Measurements from ENCODE around the gene PCYT1A.
"Not testable (repeated sequence)": the region's sequence is repeated elsewhere in the genome, so short reads cannot be mapped to it uniquely, and the experiment has no call there.

PCYT1A gene

DNA sequence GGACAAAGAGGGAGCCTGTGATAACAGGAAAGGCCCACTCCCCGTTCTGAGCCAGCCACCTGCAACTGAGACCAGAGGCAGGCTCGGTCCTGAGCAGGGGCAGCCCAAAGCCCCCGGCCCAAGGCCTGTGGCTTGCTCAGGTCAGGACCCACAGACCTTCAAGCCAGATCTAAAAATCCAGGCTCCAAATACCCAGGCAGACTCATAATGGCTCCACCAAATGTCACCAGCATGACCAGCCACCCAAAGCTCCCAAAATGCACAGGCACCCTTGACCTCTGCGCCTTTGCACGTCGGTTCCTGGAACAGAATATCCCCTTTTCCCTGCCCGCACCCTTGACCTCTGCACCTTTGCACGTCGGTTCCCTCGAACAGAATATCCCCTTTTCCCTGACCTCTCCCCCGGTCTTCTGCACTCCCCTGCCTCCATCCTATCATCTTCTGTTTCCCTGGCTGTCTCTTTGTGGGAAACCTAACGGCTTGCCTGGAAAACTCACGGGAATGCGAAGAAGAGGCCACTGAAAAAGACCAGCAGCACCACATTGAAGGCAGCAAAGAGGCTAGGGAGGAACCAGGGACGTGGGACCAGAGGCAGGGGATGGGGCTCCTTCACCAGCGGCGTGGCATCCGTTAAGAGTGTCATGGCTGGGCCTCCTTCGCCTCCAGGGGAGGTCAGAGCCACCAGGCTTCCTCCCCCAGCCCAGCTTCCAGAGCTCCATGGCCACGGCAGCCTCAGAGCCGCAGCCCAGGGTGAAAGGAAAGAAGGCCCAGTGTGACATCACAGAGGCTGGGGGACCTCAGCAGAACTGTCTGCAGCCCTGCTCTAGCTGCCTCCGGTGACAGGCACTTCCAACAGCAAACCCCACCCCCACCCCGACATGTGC is 76.6 kb downstream of the PCYT1A start, which contains the start of gene ZDHHC19:
Gene ZDHHC19 (minus strand): TSS at position 728 of the 884 bp plus-strand sequence. CDS start 85 bp downstream, at position 643.
- no peak for DNase-seq

DNA sequence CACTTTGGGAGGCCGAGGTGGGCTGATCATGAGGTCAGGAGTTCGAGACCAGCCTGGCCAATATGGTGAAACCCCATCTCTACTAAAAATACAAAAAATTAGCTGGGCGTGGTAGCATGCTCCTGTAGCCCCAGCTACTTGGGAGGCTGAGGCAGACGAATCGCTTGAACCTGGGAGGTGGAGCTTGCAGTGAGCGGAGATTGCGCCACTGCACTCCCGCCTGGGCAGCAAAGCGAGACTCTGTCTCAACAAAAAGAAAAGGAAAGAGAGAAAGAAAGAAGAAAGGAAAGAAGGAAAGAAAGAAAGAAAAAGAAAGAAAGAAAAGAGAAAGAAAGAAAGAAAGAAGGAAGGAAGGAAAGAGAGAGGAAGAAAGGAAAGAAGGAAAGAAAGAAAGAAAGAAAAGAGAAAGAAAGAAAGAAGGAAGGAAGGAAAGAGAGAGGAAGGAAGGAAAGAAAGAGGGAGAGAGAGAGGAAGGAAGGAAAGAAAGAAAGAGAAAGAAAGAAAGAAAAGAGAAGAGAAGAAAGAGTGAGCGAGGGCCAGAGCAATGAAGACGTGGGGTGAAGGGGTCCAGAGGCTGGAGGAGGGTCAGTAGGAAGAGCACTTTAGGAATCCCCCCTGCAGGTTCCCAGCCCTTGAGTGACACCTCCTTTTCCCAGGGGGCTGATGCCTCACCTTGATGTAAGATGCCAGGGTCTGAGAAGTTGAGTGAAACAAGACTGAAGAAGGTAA is 77.4 kb downstream of the PCYT1A start:
- not testable (repeated sequence) for DNase-seq

DNA sequence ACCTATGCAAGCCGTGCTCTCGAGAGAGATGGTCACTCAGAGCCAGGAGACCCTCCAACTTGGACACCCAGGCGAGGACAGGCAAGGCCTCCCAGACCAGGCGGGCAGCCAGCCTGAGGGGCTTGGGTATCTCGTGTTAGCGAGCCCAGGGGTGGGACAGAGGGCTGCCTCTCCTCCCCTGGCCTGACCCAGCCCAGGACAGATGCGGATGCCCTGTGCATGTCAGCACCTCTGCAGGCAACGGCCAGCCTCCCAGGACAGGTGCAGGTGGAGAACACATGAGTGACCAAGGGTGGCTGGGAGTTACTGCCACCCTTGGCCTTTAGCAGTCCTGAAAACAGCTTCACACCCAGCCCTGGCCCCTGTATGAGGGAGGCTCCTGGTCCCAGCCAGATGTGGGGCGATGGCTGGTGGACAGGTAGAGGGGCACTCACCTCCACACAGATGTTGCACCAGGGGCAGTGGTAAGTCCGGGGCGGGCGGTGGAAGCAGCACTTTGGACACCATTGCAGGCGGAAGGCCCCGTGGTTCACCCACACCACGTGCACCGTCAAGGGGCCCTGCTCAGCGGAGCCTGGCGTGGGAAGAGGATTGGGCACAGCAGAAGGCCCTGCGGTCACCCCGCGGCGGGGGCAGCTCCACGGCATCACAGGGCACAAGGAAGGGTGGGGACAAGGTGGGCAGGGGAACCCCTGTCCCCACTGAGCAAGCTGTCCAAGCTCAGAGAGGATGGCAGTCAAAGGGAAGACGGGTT is 78.4 kb downstream of the PCYT1A start:
- no peak for DNase-seq

DNA sequence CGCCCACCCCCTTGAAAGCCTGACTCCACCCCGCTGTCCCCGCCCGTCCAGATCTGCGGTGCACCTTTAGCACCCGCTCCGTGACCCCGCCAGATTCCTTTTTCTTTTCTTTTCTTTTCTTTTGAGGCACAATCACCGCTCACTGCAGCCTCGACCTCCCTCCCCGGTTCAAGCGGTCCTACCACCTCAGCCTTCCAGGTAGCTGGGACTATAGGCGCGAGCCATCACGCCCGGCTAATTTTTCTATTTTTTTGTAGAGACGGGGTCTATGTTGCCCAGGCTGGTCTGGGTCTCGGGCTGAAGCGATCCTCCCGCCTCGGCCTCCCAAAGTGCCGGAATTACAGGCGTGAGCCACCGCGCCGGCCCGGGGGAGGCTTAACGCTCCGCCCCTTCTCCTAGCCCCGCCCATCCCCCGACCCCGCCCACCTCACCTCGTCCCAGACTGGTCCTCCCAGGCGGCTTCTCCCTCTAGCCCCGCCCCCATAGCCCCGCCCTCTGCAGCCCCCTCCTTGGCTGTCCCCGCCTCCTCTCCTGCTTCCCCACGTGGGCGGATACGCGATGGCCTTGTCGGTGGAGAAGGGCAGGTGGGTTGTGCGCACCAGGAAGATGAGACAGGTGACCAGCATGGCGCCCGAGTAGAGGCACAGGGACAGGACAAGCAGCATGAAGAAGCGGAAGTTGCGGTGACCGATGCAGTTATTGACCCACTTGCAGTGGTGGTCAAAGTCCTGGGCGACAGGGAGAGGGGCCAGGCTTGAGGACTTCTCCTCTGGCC is 79.5 kb downstream of the PCYT1A start:
- no peak for DNase-seq

DNA sequence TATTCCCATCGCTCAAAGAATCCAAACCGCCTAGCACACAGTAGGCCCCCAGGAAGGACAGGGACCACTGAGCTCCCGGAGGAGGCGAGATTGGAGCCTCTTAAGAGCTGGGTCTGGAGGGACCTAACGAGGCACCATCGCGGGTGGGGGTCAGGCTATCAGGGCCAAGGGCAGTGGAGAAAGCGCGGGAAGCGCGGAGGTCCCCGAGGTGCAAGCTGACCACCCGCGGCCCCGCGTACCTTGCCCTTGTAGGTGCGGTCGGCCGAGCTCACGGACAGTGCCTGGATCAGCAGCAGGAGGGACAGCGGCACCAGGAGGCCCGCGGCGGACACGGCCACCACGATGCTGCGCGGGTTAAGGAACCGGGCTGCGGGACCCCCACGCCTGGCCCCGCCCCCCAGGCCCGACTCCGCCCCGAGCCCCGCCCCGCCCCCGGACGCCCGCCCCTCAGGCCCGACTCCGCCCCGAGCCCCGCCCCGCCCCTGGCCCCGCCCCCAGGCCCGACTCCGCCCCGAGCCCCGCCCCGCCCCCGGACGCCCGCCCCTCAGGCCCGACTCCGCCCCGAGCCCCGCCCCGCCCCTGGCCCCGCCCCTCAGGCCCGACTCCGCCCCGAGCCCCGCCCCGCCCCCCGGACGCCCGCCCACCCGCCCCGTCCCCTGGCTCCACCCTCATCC is 80.2 kb downstream of the PCYT1A start:
- no peak for DNase-seq

DNA sequence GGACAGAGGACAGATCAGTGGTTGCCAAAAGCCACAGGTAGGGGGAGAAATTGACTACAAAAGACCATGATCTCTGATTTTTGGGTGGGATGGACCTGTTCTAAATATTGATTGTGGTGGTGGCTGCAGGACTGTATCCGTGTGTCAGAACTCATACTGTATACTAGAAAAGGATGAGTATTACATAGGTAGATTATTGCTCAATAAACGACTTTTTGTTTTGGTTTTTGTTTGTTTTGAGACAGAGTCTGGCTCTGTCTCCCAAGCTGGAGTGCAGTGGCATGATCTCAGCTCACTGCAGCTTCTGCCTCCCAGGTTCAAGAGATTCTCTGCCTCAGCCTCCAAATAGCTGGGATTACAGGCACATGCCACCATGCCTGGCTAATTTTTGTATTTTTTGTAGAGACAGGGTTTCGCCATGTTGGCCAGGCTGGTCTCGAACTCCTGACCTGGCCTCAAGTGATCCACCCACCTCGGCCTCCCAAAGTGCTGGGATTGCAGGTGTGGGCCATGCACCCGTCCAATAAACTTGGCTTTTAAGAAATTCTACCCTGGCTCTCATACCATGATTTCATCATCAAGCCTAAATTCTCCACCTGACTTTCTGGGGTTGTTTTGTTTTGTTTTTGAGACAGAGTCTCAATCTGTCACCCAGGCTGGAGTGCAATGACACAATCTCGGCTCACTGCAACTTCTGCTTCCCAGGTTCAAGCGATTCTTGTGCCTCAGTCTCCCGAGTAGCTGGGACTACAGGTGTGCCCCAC is 81.9 kb downstream of the PCYT1A start:
- DNase-seq: not testable (repeated sequence)

DNA sequence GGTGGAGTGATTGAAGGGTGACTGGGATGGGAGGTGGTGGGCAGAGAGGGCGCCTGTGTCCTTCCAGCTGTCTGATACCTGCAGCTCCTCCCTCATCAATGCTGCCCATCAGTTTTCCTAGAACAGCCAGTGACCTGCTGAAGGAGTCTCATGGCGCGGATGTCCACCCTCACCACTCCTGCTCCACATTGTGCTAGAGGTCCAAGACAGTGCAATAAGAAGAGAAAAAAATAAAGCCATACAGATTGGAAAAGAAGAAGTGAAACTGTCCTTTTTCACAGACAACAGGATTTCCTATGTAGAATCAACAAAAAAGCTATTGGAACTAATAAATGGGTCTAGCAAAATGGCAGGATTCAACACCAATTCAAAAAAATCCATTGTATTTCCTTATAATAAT is 83.7 kb downstream of the PCYT1A start:
- DNase-seq: no peak

DNA sequence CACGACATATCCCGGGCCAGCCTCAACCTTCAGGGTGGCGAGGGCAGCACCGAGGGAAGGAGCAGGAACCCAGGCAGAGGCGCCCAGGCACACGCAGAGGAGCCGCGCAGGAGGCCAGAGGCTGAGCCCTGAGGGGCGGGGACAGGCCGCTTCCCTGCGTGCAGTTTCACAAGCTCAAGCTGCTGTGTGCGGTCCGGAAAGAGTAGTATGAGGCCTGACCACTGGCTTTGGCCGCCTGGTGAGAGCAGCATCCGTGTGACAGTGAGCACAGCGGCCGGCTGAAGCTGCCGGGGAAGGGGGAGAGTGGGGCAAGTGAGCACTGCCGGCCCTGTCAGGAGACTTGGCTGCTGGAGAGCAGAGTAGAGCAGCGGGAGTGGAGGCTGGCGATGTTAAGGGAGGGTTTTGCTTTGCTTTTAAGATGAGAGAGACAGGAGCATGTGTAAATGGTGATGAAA is 85.0 kb downstream of the PCYT1A start:
- no peak for DNase-seq

DNA sequence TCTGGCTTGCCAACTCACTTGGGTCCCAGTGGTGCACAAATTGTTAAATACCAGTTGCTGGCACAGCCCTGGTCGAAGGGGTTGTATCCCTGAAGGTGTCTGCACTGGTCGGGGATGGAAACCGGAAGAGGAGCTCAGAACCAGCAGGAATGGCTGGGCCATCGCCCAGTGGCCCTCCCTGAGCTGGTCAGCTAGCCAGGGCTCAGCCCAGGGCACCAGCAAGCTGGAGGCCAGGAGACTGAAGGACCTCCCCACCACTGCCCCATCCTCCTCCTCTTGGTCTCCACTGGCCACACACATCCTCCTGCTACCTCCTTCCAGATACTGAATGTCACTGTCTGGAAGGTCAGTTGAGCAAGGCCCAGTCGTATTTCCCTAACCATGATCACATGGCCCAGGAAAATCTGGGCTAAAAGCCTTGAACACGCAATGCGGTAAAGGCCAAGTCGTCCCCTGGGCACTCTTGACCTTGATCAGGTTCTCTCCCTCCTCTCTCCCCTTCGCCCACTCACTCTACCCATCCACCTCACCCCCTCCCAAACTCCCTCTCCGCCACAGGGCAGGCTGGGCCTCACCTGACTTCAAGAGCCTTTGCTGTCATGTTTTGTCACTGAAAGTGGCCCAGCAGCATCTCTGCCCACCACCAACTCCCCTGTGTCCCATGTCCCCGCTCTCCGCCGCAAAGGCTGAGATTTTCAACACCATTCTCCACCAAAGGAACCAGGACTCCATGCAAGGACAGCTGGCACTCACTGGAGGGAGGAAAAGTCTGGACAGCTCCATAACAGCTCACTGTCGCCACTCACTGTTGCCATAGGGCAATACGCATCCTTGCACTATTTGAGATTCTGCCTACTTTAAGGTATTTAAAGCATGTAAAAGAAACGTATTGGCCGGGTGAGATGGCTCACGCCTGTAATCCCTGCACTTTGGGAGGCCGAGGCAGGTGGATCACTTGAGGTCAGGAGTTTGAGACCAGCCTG is 88.5 kb downstream of the PCYT1A start:
- DNase-seq: no peak

DNA sequence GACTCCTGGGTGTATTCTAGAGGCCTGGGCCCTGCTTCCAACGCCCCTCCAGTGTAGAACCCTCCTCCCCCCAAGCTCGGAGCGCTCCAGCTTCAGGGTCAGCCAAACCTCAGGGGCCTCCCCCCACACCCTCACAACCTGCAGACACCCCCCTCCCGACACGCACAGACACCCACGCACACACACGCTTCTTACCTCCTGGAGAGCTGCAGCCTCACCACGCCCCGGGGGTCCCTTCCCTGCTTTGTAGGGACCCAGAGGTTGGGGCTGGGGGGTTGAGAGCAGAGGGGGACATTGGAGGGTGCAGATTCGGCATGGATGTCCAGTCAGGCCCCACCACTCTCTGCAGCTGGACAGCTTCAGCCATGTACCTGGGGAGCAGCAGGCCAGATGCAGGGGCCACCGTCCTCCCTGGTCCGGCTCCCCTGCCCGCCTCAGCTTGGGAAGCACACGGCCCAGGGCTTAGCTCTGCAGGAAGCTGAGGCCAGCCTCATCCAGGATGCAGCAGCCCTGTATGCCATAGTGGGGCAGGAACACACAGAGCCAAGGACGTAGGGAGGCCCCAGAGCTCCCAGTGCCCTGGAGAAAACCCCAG is 89.3 kb downstream of the PCYT1A start:
- no peak for DNase-seq

DNA sequence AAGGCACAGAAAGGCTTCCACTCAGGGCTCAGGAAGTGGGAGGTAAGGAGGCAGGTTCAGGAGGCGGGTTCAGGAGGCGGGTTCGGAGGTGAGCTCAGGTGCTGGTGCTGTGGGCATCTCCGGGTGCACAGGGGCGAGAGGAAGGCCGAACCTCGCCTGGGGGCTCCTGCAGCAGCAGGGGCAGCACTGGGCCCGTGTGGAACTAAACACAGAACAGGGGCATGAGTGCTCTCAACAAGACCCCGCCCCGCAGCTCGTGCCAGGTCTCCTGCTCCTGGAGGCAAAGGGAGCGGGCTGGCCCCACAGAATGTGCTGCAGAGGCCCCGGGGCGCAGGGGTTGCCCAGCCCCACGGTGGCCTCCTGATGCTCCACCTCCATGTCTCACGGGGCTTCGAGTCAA is 90.0 kb downstream of the PCYT1A start:
- DNase-seq: no peak

DNA sequence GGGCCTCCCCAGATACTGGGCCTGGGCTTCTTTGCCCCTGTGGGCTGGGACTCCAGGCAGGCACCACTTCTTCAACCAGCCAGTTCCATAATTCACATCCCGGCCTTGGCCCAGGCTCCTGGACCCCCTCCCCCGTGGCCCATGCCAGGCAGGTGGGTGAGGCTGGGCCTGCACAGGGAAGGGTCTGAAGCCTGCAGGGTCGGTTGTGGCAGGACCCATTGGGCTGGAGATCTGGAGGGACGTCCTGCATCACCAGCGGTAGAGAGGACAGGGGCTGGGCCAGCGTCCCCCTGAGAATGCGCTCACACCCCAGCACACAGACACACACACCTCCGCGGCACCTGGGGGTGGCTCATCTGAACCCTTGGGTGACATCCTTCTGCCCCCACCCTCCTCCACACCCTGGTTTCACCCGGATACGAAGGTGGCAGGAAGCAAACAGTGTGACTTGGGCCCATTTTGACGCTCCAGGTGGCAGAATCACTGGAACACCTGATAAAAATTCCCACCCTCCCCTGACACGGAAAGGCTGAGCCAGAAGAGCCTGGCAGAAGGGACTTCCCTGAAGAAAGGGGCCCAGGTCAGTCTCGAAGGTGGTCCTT is 91.8 kb downstream of the PCYT1A start:
- no peak for DNase-seq

DNA sequence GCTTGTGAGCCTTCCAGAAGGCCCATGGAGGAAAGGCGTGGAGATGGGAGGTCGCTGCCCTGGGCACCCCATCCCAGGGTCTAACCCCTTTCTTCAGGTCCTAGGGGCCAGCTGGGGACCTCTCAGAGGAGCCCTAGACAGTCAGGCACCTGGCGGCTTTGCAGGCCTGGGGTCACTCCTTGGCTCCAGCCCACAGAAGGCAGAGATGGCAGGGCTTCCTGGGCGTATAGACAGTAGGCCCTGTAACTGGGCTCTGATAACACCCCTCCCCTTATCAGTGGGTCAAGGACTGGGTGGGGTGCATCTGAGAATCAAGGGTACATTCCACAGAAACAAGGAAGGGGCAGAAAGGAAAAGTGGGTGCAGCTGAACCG is 93.0 kb downstream of the PCYT1A start:
- no peak for DNase-seq

DNA sequence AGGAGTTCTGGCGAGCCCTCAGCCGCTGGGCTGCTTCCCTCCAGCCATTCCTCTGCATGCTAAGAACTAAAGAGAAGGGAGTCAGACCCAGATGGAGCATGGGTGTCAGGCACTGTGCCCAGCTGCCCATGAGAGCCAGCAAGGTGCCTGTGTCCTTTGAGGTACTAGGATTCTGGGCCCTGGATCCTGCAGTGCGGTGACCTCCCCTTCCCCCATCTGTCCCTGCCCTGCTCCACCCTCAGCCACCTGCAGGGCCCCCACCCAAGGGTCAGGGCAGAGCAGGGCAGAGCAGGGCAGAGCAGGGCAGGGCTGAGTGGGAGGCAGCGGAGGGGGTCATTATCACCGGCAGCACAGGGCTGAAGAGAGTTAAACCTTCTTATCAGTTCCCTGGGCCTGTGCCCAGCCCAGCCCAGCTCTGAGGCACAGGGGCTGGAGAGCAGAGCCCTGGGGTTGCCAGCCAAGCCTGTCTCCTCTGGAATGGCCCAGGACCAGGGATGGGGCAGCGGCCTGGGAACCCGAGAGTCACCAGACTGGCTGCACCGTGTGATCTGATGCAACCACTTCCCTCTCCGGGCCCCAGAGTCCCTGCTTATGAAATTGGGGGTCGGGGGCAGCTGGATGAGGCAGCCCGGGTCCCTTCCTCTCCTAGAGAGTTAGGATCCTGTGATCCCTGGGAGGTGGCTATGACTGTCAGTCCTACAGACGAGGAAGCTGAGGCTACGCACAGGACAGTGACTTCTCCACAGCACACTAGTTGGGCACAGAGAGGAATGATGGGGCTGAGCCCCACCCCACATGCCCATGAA is 93.6 kb downstream of the PCYT1A start:
- no peak for DNase-seq

DNA sequence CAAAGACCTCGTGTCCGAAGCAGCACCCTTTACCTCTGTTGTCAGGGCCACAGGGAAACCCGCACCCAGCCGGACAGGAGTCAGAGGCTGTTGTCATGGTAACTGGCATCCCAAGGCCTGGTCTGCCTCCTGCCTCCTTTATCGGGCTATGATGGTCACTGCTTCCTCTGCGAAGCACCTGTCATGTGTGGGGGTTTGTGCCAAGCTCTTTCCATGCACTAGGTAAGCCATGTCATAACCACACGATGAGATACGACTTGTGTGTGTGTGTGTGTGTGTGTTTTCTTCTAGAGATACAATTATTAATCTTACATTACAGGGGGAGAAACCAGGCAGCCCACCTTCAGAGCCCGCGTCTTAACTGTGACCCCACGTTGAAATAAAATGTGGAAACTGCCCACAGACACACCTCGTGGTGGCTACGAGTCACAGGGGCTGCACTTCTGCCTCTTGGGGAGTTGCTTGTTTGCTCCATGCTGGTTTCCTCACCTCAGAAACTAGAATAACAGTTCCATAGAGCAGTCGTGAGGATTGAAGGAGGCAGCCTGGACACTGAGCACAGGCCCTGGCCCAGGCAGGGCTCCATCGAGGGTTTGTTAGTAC is 94.3 kb downstream of the PCYT1A start:
- DNase-seq: no peak

DNA sequence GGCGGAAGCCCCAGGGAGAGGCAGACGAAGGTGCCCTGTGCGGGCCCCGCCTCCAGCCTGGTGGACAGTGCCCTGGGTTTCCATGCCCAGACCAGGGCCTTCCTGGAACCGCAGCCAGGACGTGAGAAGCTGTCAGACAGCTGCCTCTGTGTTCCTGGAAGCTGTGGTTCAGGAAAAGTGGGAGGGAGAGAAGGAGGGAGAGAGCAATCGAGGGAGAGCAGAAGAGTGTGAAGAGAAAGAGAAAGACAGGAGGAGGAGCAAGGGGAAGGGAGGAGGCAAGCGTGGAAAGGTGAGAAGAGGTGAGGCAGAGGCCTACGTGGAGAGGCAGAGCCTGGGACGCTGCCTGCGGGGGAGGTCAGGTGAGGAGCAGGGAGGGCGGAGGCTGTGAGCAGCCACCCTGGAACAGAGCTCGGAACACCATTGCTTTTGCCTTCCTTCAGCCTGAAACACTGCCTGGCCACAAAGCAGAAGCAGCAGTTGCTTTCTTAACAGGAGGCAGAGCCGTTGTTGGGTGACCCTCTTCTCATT is 94.9 kb downstream of the PCYT1A start:
- DNase-seq: no peak

DNA sequence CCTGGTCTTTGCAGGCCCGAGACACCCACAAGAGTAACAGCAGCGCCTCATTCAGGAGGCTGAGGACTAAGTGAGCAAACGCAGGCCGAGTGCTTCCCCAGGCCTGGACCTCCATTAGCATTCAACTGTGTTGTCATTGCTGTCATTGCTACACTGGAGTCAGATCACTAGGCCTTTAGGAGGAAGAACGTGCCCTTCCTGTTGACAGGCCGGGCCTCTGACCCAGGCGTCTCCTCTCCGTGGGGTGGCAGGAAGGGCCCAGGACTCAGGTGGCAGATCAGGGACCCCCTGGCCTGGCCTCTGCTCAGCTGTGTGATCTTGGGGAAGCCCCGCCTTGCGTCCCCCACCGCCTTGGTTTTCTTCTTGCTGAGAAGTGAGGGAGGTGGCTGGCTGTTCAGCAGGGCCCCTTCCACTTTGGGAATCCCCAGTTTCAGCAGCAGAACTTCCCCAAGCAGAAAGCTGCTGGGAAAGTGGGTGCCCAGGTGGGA is 95.4 kb downstream of the PCYT1A start:
- DNase-seq: no peak

All from right hindlimb (tissue), 1 donor.